Parathyroid adenoma (tissue), 2 donors: ENCODE measurements around the gene WWOX.

ENCODE experiments used
- H2AFZ ChIP-seq: fragments of 300-600 bp; sonication (generic); one replicate; pipeline ENCODE4 v1.7.0; 2017; ENCODE audit warnings: antibody characterized with exemption, mild to moderate bottlenecking
- H3K27ac ChIP-seq: fragments of 300-600 bp; sonication (generic); one replicate; pipeline ENCODE4 v1.7.0; 2017
- H3K27me3 ChIP-seq: fragments of 300-600 bp; sonication (generic); one replicate; pipeline ENCODE4 v1.7.0; 2017; ENCODE audit warnings: low read length; ENCODE audit not compliant: control insufficient read depth, insufficient read depth
- H3K36me3 ChIP-seq: fragments of 300-600 bp; sonication (generic); one replicate; pipeline ENCODE4 v1.7.0; 2017; ENCODE audit warnings: low read length; ENCODE audit not compliant: control insufficient read depth, insufficient read depth
- H3K4me1 ChIP-seq: fragments of 300-600 bp; sonication (generic); one replicate; pipeline ENCODE4 v1.7.0; 2017; ENCODE audit warnings: control low read depth
- H3K4me2 ChIP-seq: fragments of 300-600 bp; sonication (generic); one replicate; pipeline ENCODE4 v1.7.0; 2017; ENCODE audit warnings: low read length
- H3K4me3 ChIP-seq: fragments of 300-600 bp; sonication (generic); one replicate; pipeline ENCODE4 v1.7.0; 2017; ENCODE audit warnings: low read depth, low read length
- H3K79me2 ChIP-seq: fragments of 300-600 bp; sonication (generic); one replicate; pipeline ENCODE4 v1.7.0; 2017; ENCODE audit warnings: control low read depth
- H3K9ac ChIP-seq: fragments of 300-600 bp; sonication (generic); one replicate; pipeline ENCODE4 v1.7.0; 2017; ENCODE audit warnings: mild to moderate bottlenecking
- H3K9me3 ChIP-seq: fragments of 300-600 bp; sonication (generic); one replicate; pipeline ENCODE4 v1.7.0; 2017; ENCODE audit warnings: low read length; ENCODE audit not compliant: control insufficient read depth
- TF ChIP-seq, protein P1 (sequence below): fragments of 300-600 bp; sonication (generic); IDR thresholded peaks from one replicate; pipeline ENCODE4 v1.7.0; 2017; ENCODE audit warnings: antibody characterized with exemption, mild to moderate bottlenecking
- donor health status: primary hyperparathyroidism.

The WWOX gene

DNA sequence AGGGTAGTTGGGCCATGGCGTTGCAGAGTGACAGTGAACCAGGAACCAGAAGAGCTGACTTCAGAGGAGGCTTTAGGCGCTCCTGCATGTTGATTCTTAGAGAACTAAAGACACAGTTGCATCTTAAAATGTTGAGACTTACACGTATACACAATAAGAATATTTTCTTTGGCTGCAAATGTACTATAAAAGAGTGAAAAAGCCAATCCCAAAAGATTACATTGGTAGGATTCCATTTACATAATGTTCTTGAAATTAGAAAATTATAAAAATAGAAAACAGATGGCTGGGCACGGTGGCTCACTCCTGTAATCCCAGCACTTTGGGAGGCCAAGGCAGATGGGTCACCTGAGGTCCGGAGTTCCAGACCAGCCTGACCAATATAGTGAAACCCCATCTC, 738.8 kb downstream of the WWOX start:
- no peaks in the 10 kb centered on the region for H3K9me3 ChIP-seq
- no peaks in the 10 kb centered on the region for H3K27me3 ChIP-seq
- H3K27ac ChIP-seq = no peak overlapping the region

DNA sequence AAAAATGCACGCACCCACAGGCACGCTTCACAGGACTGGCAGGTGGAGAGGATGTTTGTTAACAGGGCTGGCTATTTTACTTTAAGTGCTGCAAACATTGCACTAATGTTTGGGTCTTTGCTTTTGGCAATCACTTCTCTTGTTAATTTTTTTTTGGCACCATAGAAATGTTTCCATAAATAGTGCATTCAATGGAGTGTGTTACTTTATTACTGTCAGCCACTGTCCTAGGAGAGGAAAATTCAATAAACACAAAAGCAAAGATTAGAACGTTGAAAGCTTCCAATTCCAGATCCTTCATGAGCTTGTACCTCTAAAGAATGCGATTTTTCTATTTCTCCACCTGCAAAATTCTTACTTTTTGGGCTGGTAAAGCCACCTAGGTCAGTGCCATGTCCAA, 743.5 kb downstream of the WWOX start:
- no peaks in the 10 kb centered on the region for H3K79me2 ChIP-seq
- no peak overlapping the region for H3K4me2 ChIP-seq
- TF ChIP-seq, protein P1, sequence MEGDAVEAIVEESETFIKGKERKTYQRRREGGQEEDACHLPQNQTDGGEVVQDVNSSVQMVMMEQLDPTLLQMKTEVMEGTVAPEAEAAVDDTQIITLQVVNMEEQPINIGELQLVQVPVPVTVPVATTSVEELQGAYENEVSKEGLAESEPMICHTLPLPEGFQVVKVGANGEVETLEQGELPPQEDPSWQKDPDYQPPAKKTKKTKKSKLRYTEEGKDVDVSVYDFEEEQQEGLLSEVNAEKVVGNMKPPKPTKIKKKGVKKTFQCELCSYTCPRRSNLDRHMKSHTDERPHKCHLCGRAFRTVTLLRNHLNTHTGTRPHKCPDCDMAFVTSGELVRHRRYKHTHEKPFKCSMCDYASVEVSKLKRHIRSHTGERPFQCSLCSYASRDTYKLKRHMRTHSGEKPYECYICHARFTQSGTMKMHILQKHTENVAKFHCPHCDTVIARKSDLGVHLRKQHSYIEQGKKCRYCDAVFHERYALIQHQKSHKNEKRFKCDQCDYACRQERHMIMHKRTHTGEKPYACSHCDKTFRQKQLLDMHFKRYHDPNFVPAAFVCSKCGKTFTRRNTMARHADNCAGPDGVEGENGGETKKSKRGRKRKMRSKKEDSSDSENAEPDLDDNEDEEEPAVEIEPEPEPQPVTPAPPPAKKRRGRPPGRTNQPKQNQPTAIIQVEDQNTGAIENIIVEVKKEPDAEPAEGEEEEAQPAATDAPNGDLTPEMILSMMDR = no peak
- H3K9me3 ChIP-seq = no peaks in the 10 kb centered on the region
- H3K27ac ChIP-seq = no peak overlapping the region
- H3K4me3 ChIP-seq = no peak overlapping the region
- no peak overlapping the region for H3K9ac ChIP-seq
- no peak overlapping the region for H2AFZ ChIP-seq
- H3K27me3 ChIP-seq = no peaks in the 10 kb centered on the region
- no peaks in the 10 kb centered on the region for H3K4me1 ChIP-seq
- H3K36me3 ChIP-seq = no peaks in the 10 kb centered on the region

More for the DNA sequence above, 738.8 kb downstream of the WWOX start:
- Histone ChIP-seq H2AFZ (no peak overlapping the region), H3K79me2 (no peaks in the 10 kb centered on the region), H3K4me3 (no peak overlapping the region), H3K36me3 (no peaks in the 10 kb centered on the region), H3K4me2 (no peak overlapping the region), H3K4me1 (no peaks in the 10 kb centered on the region), H3K9ac (no peak overlapping the region)
- TF ChIP-seq, protein P1 = no peak

DNA sequence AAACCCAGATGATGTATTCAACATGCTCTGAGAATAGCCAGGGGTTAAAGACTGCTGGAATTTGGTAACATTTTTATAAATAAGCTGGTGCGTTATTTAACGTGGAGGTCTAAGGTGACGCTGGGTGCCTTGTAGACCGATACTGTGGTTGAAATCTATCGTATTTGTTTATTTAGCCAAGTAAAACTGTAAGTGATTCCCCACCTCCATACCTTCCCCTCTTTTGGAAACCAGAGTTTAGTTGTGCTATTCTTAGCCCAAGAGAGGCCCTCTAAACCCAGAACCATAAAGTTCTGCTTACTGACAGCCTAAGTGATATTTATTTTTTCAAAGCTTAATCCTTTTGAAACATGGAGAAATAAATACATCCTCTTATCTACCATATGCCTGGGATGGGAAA, 744.5 kb downstream of the WWOX start:
- Histone ChIP-seq H3K27me3 (no peaks in the 10 kb centered on the region), H3K4me3 (no peak overlapping the region), H2AFZ (no peak overlapping the region), H3K36me3 (no peaks in the 10 kb centered on the region), H3K9me3 (no peaks in the 10 kb centered on the region), H3K9ac (no peak overlapping the region), H3K79me2 (no peaks in the 10 kb centered on the region), H3K4me1 (no peaks in the 10 kb centered on the region), H3K4me2 (no peak overlapping the region), H3K27ac (no peak overlapping the region)
- TF ChIP-seq, protein P1 = no peak

DNA sequence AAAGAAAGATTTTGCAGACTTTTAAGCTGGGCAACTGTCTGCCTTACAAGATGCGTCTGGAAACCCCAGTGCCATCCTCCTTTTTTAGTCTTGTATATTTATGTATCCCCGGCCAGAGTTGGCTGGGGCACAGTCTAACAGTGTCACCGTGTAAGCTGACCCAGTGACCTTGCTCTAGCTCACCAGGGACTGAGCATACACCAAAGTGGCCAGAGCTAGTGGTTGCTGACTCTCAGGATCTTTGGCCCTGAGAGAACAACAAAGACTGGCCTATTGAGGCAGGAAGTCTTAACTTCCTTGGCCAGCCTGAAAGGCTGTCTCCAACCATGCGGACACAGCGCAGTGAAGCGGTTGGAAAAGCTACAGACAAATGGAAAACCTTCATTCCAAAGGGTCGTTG, 745.2 kb downstream of the WWOX start:
- H3K27me3 ChIP-seq = no peaks in the 10 kb centered on the region
- no peaks in the 10 kb centered on the region for H3K4me1 ChIP-seq
- TF ChIP-seq, protein P1 = no peak
- no peak overlapping the region for H3K27ac ChIP-seq
- H3K36me3 ChIP-seq = no peaks in the 10 kb centered on the region
- H3K79me2 ChIP-seq = no peaks in the 10 kb centered on the region
- H3K4me2 ChIP-seq = no peak overlapping the region
- H3K9ac ChIP-seq = no peak overlapping the region
- no peaks in the 10 kb centered on the region for H3K9me3 ChIP-seq
- H3K4me3 ChIP-seq = no peak overlapping the region
- no peak overlapping the region for H2AFZ ChIP-seq

DNA sequence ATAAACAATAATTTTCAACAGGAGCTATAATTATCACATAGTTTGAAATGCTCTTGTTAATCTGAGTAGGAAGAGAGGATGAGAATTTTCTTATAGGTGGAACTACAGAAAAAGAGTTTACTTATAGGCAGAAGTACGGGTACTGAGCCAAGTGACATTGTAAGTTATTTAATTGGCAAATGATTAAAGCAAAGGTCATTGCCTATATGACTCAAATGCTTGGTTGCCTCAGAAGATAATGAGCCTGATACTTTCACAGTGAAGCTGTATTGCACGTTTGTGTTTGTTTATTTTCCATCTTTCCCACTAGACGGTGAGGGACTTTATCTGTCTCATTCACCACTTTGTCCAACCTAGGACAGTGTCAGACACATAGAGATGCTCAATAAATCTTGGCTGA, 751.8 kb downstream of the WWOX start:
- H3K9me3 ChIP-seq = no peaks in the 10 kb centered on the region
- no peaks in the 10 kb centered on the region for H3K4me1 ChIP-seq
- H3K9ac ChIP-seq = no peak overlapping the region
- TF ChIP-seq, protein P1 = no peak
- H3K79me2 ChIP-seq = no peaks in the 10 kb centered on the region
- no peak overlapping the region for H3K4me3 ChIP-seq
- no peaks in the 10 kb centered on the region for H3K36me3 ChIP-seq
- H3K27ac ChIP-seq = no peak overlapping the region
- H3K27me3 ChIP-seq = no peaks in the 10 kb centered on the region
- H3K4me2 ChIP-seq = no peak overlapping the region
- H2AFZ ChIP-seq = no peak overlapping the region
